H9 (cell line): ENCODE data around the gene SYP. TPM values are rescaled to one million over a fixed set of nuclear protein-coding genes. Genes with fewer than 3 reads are reported as not detected.

Source experiments
- DNase-seq: peaks from one replicate; pipeline ENCODE4 v3.0.0-alpha.2; 2017
- H2AFZ ChIP-seq: one replicate; pipeline ENCODE4 v1.6.1; 2013; ENCODE audit warnings: mild to moderate bottlenecking, low read length, control low read depth, moderate library complexity
- H2AK5ac ChIP-seq: 2 replicates; pipeline ENCODE4 v1.6.1; 2013; ENCODE audit warnings: low read length, control low read depth, mixed read lengths; ENCODE audit not compliant: insufficient read length
- H2BK120ac ChIP-seq: one replicate; pipeline ENCODE4 v1.6.1; 2013; ENCODE audit warnings: low read depth, mild to moderate bottlenecking, low read length, control low read depth, inconsistent platforms; ENCODE audit not compliant: poor library complexity, severe bottlenecking
- H2BK12ac ChIP-seq: 2 replicates; pipeline ENCODE4 v1.6.1; 2013; ENCODE audit warnings: low read length, control low read depth, mixed read lengths, low read depth; ENCODE audit not compliant: insufficient read length
- H2BK15ac ChIP-seq: 2 replicates; pipeline ENCODE4 v1.6.1; 2013; ENCODE audit warnings: low read depth, low read length, control low read depth
- H2BK20ac ChIP-seq: one replicate; pipeline ENCODE4 v1.6.1; 2013; ENCODE audit warnings: low read depth, mild to moderate bottlenecking, low read length, control low read depth, inconsistent platforms; ENCODE audit not compliant: poor library complexity, severe bottlenecking
- H2BK5ac ChIP-seq: 2 replicates; pipeline ENCODE4 v1.6.1; 2013; ENCODE audit warnings: low read length, control low read depth, mixed read lengths; ENCODE audit not compliant: insufficient read length
- H3K14ac ChIP-seq: 2 replicates; pipeline ENCODE4 v1.6.1; 2013; ENCODE audit warnings: low read length, control low read depth; ENCODE audit not compliant: insufficient read depth
- H3K18ac ChIP-seq: 2 replicates; pipeline ENCODE4 v1.6.1; 2013; ENCODE audit warnings: low read depth, mild to moderate bottlenecking, mixed read lengths, low read length, control low read depth; ENCODE audit not compliant: insufficient read length
- H3K23ac ChIP-seq: 2 replicates; pipeline ENCODE4 v1.6.1; 2013; ENCODE audit warnings: low read length, control low read depth, mixed read lengths, low read depth; ENCODE audit not compliant: insufficient read length
- H3K23me2 ChIP-seq: 2 replicates; pipeline ENCODE4 v1.6.1; 2013; ENCODE audit warnings: low read depth, mild to moderate bottlenecking, mixed read lengths, low read length, control low read depth; ENCODE audit not compliant: insufficient read length, poor library complexity, severe bottlenecking
- H3K27ac ChIP-seq: 2 replicates; pipeline ENCODE4 v1.5.1; 2013; ENCODE audit warnings: low read length, control low read depth, mixed read lengths, low read depth; ENCODE audit not compliant: insufficient read length
- H3K27me3 ChIP-seq: 2 replicates; pipeline ENCODE4 v1.6.1; 2013; ENCODE audit warnings: low read length, control low read depth, inconsistent platforms; ENCODE audit not compliant: insufficient read depth
- H3K4ac ChIP-seq: 2 replicates; pipeline ENCODE4 v1.6.1; 2013; ENCODE audit warnings: low read depth, mild to moderate bottlenecking, control low read depth, inconsistent platforms, low read length, moderate library complexity
- H3K4me1 ChIP-seq: 2 replicates; pipeline ENCODE4 v1.6.1; 2013; ENCODE audit warnings: low read length, control low read depth, inconsistent platforms; ENCODE audit not compliant: insufficient read depth
- H3K4me2 ChIP-seq: 2 replicates; pipeline ENCODE4 v1.6.1; 2013; ENCODE audit warnings: low read length, control low read depth, mixed read lengths; ENCODE audit not compliant: insufficient read length, insufficient read depth
- H3K56ac ChIP-seq: 2 replicates; pipeline ENCODE4 v1.6.1; 2013; ENCODE audit warnings: low read depth, mild to moderate bottlenecking, mixed read lengths, low read length, control low read depth; ENCODE audit not compliant: insufficient read length
- H3K79me1 ChIP-seq: 2 replicates; pipeline ENCODE4 v1.6.1; 2013; ENCODE audit warnings: low read depth, mild to moderate bottlenecking, moderate library complexity, low read length, control low read depth, inconsistent platforms; ENCODE audit not compliant: insufficient read depth, poor library complexity, severe bottlenecking
- H3K79me2 ChIP-seq: 2 replicates; pipeline ENCODE4 v1.6.1; 2013; ENCODE audit warnings: low read length, control low read depth, inconsistent platforms; ENCODE audit not compliant: insufficient read depth
- H3K9ac ChIP-seq: 2 replicates; pipeline ENCODE4 v1.6.1; 2013; ENCODE audit warnings: low read length, control low read depth, mixed read lengths; ENCODE audit not compliant: insufficient read length; ENCODE audit errors: extremely low read depth
- H3K9me3 ChIP-seq: one replicate; pipeline ENCODE4 v1.6.1; 2013; ENCODE audit warnings: low read depth, low read length, inconsistent platforms; ENCODE audit not compliant: control insufficient read depth
- H3T11ph ChIP-seq: one replicate; pipeline ENCODE4 v1.6.1; 2013; ENCODE audit warnings: mild to moderate bottlenecking, low read length, control low read depth, inconsistent platforms
- H4K20me1 ChIP-seq: one replicate; pipeline ENCODE4 v1.6.1; 2013; ENCODE audit not compliant: control insufficient read depth, insufficient read length, insufficient read depth
- H4K5ac ChIP-seq: 2 replicates; pipeline ENCODE4 v1.6.1; 2013; ENCODE audit warnings: low read depth, mild to moderate bottlenecking, mixed read lengths, low read length, control low read depth; ENCODE audit not compliant: insufficient read length
- H4K8ac ChIP-seq: replicated peaks from 2 replicates; pipeline ENCODE4 v1.6.1; 2013; ENCODE audit warnings: low read length, control low read depth, mixed read lengths, low read depth; ENCODE audit not compliant: insufficient read length
- H4K91ac ChIP-seq: 2 replicates; pipeline ENCODE4 v1.6.1; 2013; ENCODE audit warnings: low read depth, mild to moderate bottlenecking, moderate library complexity, mixed read lengths, low read length, control low read depth; ENCODE audit not compliant: insufficient read length
- H3K27ac Mint-ChIP-seq, 3 experiments: 2 replicates in 2 of 3; 3 replicates in 1 of 3; pipeline ENCODE4 v1.8.0; 2020 to 2021; ENCODE audit warnings: mixed read lengths in 3 of 3, mild to moderate bottlenecking in 1 of 3, moderate library complexity in 1 of 3
- H3K27me3 Mint-ChIP-seq: 2 replicates; pipeline ENCODE4 v1.8.0; 2021; ENCODE audit warnings: low read depth, mild to moderate bottlenecking, moderate library complexity, mixed read lengths
- H3K36me3 Mint-ChIP-seq, 3 experiments: 2 replicates in 2 of 3; 3 replicates in 1 of 3; pipeline ENCODE4 v1.8.0; 2020 to 2021; ENCODE audit warnings: low read depth in 3 of 3, mixed read lengths in 3 of 3; ENCODE audit not compliant: insufficient read depth in 1 of 3
- H3K4me1 Mint-ChIP-seq, 2 experiments: 2 replicates each; pipeline ENCODE4 v1.8.0; 2020; ENCODE audit warnings: mixed read lengths in 2 of 2
- H3K4me3 Mint-ChIP-seq, 2 experiments: 2 replicates in 1 of 2; 3 replicates in 1 of 2; pipeline ENCODE4 v1.8.0; 2020 to 2021; ENCODE audit warnings: mild to moderate bottlenecking in 2 of 2, mixed read lengths in 2 of 2, moderate library complexity in 1 of 2
- H3K9me3 Mint-ChIP-seq, 2 experiments: 2 replicates in 1 of 2; 3 replicates in 1 of 2; pipeline ENCODE4 v1.8.0; 2020; ENCODE audit warnings: mild to moderate bottlenecking in 2 of 2, mixed read lengths in 2 of 2, moderate library complexity in 1 of 2
- CTCF ChIP-seq: fragments of 200-600 bp; sonication (generic); conservative IDR thresholded peaks from 3 replicates; pipeline ENCODE4 v1.8.0; 2021; ENCODE audit warnings: antibody characterized with exemption, mild to moderate bottlenecking
- WGBS: extraction: QIAGEN DNeasy Blood & Tissue Kit; methylation state at CpG from one replicate; pipeline ENCODE4 v1.1.7; 2013; ENCODE audit warnings: missing lambda C conversion rate, low lambda C conversion rate, mixed read lengths; ENCODE audit not compliant: insufficient read length; ENCODE audit errors: extremely low coverage; 5-methylcytosine and 5-hydroxymethylcytosine counted together
- total RNA-seq: library from RNA; stranded (reverse); gene quantifications from 2 replicates; pipeline ENCODE4 v1.2.1, GENCODE V29; 2021

Gene SYP
- total RNA-seq, 1 experiment from 2014 or later, result 1.8 TPM

- no peak overlapping the region for H2BK5ac ChIP-seq
- TF ChIP-seq CTCF, result no peak
- no CpG with 5 or more reads among the region's 3 CpGs for WGBS
Observed at GRCh38 chrX:49203536-49203935, 3.5 kb upstream of the SYP start.

More at GRCh38 chrX:49203536-49203935, 3.5 kb upstream of the SYP start:
- Mint-ChIP-seq H3K27me3 (peaks cover 8% of the 10 kb centered on the region), H3K4me3 (peak overlapping the region in 1 of 2 experiments; percentile 43; a peak in 1 of 5 replicates), H3K27ac (no peak overlapping the region), H3K9me3 (peaks cover 63 to 78% of the 10 kb centered on the region in 2 experiments), H3K36me3 (peaks cover 0 to 7% (median 0%) of the 10 kb centered on the region in 3 experiments; a peak in 2 of 7 replicates), H3K4me1 (peaks cover 4 to 19% of the 10 kb centered on the region in 2 experiments; a peak in 3 of 4 replicates)
- Histone ChIP-seq H2BK20ac (no peak overlapping the region), H3K56ac (no peak overlapping the region), H2BK15ac (no peak overlapping the region), H3K23me2 (peaks cover 14% of the 10 kb centered on the region), H3K23ac (no peak overlapping the region), H3K79me2 (no peaks in the 10 kb centered on the region), H3K4me2 (no peak overlapping the region), H3K9ac (no peak overlapping the region), H3K27me3 (no peaks in the 10 kb centered on the region), H3K14ac (no peak overlapping the region), H3K4ac (no peak overlapping the region), H4K20me1 (no peaks in the 10 kb centered on the region), H3K27ac (no peak overlapping the region), H3K79me1 (no peaks in the 10 kb centered on the region), H3T11ph (no peak overlapping the region), H4K8ac (no peak overlapping the region), H3K18ac (no peak overlapping the region), H3K9me3 (peaks cover 21% of the 10 kb centered on the region), H2AK5ac (no peak overlapping the region), H3K4me1 (no peaks in the 10 kb centered on the region), H2BK120ac (no peak overlapping the region), H2AFZ (no peak overlapping the region), H4K91ac (no peak overlapping the region), H4K5ac (no peak overlapping the region), H2BK12ac (no peak overlapping the region)
- no peak for DNase-seq
